ENCODE data around the gene LRGUK.

DNA sequence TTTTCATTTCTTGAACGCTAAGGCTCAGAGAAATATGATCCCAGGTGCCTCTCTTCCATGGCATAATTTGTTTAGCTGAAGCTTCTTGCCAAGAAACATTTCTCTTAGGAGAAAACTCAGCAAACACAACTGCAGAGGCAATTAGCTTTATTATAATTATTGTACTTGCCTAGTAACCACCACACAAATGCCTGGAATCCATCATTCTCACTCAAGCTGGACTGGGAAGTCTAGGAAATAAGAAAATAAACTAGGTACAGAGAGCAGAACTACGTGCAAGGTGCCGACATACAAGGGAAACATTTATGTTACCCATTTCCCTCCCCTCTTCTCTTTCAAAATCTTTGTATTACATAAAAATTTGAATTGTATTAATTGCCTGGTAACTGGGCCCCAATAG, 174.5 kb downstream of the LRGUK start:
- TF ChIP-seq, protein P1, sequence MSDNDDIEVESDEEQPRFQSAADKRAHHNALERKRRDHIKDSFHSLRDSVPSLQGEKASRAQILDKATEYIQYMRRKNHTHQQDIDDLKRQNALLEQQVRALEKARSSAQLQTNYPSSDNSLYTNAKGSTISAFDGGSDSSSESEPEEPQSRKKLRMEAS (CRISPR knock-in tag; IDR thresholded peaks at IDR 0.05) = no peak
- TF ChIP-seq ZNF232 (CRISPR knock-in tag; IDR thresholded peaks at IDR 0.05) = no peak
- TF ChIP-seq, protein P2, sequence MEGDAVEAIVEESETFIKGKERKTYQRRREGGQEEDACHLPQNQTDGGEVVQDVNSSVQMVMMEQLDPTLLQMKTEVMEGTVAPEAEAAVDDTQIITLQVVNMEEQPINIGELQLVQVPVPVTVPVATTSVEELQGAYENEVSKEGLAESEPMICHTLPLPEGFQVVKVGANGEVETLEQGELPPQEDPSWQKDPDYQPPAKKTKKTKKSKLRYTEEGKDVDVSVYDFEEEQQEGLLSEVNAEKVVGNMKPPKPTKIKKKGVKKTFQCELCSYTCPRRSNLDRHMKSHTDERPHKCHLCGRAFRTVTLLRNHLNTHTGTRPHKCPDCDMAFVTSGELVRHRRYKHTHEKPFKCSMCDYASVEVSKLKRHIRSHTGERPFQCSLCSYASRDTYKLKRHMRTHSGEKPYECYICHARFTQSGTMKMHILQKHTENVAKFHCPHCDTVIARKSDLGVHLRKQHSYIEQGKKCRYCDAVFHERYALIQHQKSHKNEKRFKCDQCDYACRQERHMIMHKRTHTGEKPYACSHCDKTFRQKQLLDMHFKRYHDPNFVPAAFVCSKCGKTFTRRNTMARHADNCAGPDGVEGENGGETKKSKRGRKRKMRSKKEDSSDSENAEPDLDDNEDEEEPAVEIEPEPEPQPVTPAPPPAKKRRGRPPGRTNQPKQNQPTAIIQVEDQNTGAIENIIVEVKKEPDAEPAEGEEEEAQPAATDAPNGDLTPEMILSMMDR (IDR thresholded peaks at IDR 0.05) = no peak
- TF ChIP-seq, protein P3, sequence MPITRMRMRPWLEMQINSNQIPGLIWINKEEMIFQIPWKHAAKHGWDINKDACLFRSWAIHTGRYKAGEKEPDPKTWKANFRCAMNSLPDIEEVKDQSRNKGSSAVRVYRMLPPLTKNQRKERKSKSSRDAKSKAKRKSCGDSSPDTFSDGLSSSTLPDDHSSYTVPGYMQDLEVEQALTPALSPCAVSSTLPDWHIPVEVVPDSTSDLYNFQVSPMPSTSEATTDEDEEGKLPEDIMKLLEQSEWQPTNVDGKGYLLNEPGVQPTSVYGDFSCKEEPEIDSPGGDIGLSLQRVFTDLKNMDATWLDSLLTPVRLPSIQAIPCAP (CRISPR knock-in tag; IDR thresholded peaks at IDR 0.05) = no peak
